GM08714 (cell line): ENCODE data around the gene SBNO2.
A peak's percentile ranks its signal among the peaks of the same experiment; 100 is the strongest.

Experiments used
- H3K4me3 ChIP-seq: fragments of 200-500 bp; sonication (Bioruptor generic); 2 replicates; pipeline ENCODE4 v1.5.1; 2014; ENCODE audit warnings: mild to moderate bottlenecking, low read length, inconsistent platforms
- ZNF274 ChIP-seq: IDR thresholded peaks from 2 replicates; pipeline ENCODE4 v1.6.1; 2012; ENCODE audit warnings: mild to moderate bottlenecking, low read depth, low read length

Gene SBNO2

GRCh38 chr19:1173845-1174809, at the start of gene SBNO2:
SBNO2 (minus strand) TSS chr19:1174268; CDS start chr19:1154276, 19,992 bp downstream.
- TF ChIP-seq ZNF274: no peak
- H3K4me3 ChIP-seq: peak within 1 kb of the TSS; percentile 97

- no peak overlapping the region for H3K4me3 ChIP-seq
- no peak for TF ChIP-seq ZNF274
These were observed 49.2 kb upstream of the SBNO2 start for GRCh38 chr19:1223018-1223855.

- TF ChIP-seq ZNF274: no peak
- no peak overlapping the region for H3K4me3 ChIP-seq
These were observed 48.3 kb upstream of the SBNO2 start for GRCh38 chr19:1222394-1222793.

- no peak for TF ChIP-seq ZNF274
- no peak overlapping the region for H3K4me3 ChIP-seq
These were observed 47.8 kb upstream of the SBNO2 start for GRCh38 chr19:1221904-1222255.

GRCh38 chr19:1220976-1221903, 47.2 kb upstream of the SBNO2 start:
- no peak for TF ChIP-seq ZNF274
- no peak overlapping the region for H3K4me3 ChIP-seq

- no peak for TF ChIP-seq ZNF274
- no peak overlapping the region for H3K4me3 ChIP-seq
These were observed 46.4 kb upstream of the SBNO2 start for GRCh38 chr19:1220477-1220930.

GRCh38 chr19:1219786-1220476, 45.9 kb upstream of the SBNO2 start:
- TF ChIP-seq ZNF274: no peak
- H3K4me3 ChIP-seq: no peak overlapping the region

- H3K4me3 ChIP-seq: no peak overlapping the region
- no peak for TF ChIP-seq ZNF274
These were observed 44.9 kb upstream of the SBNO2 start for GRCh38 chr19:1218751-1219567.

- TF ChIP-seq ZNF274: no peak
- no peak overlapping the region for H3K4me3 ChIP-seq
These were observed 43.3 kb upstream of the SBNO2 start for GRCh38 chr19:1217366-1217765.

- no peak overlapping the region for H3K4me3 ChIP-seq
- TF ChIP-seq ZNF274: no peak
These were observed 42.7 kb upstream of the SBNO2 start for GRCh38 chr19:1216756-1217155.

GRCh38 chr19:1214862-1215731, 41.0 kb upstream of the SBNO2 start:
- TF ChIP-seq ZNF274: no peak
- H3K4me3 ChIP-seq: no peak overlapping the region
